ENCODE results near the gene ENO3.

Gene ENO3

DNA sequence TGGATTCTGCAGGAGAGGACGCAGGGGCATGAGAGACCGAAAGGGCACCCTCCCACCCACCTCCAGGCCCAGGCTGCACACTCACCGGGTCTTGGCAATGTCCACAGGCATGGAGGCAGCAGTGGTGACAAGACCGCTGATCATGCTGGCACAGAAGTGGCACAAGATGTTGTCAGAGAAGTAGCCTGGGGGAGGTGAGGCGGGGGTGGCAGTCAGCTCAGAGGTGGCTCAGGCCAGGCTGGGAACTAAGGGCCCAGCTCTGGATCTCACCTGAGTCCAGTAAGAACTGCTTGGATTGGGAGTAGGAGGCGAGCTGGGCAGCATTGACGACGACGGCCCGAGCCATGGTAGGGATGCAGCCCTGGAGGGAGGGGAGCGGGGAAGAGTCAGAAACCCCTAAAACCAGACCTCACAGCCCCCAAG, 12.8 kb upstream of the ENO3 start:
- DNase-seq, result no peak

GRCh38 chr17:4938688-4939545, 12.0 kb upstream of the ENO3 start:
- no peak for DNase-seq

DNA sequence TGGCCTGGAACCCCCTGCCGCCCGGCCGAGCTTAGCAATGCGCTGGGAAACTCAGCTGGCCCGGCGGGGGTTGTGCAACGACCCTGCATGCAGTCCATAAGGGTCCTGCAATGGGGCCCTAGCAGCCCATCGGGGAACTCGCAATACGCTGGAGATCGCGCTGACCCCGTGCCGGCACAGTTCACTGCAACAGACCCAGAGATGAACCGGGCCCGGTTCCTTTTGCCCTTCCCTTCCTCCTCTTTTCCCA, 11.4 kb upstream of the ENO3 start:
- DNase-seq, result no peak

- peak; percentile 90 for DNase-seq
These were observed 10.9 kb upstream of the ENO3 start, which contains the start of the genes RNF167 and SLC25A11 for GRCh38 chr17:4939796-4940554. RNF167 (plus strand) TSS chr17:4940268; CDS start chr17:4940910, 642 bp downstream. SLC25A11 (minus strand) TSS chr17:4940046; CDS start chr17:4939910, 136 bp downstream.

DNA sequence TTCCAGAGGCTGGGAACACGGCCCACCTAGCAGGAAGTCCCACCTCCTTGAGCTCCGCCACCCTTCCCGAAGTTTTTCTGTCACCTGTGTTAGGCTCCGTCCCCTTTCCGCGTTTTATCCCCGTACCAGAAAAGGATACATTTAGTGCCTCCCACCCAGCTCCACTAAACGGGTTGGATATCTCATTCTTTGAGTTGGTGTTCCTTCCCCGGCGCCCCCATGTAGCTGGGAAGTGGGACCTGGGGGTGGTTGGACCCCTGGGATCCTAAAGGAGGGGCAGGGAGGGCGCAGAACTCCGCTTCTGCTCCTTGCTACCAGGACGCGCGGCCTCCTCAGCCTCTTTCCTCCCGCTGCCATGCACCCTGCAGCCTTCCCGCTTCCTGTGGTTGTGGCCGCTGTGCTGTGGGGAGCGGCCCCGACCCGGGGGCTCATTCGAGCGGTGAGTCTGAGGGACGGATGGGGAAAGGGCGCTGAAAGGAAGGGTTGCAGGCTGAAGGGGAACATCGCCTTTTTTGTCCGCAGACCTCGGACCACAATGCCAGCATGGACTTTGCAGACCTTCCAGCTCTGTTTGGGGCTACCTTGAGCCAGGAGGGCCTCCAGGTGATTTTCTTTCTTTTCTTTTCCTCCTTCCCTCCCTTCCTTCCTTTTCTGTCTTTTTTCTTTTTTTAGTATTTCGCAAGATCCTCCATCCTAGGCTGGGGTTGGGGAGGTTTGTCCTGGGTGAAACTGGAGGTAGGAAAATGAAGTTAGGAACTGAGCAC, 10.2 kb upstream of the ENO3 start:
- DNase-seq, result no peak

DNA sequence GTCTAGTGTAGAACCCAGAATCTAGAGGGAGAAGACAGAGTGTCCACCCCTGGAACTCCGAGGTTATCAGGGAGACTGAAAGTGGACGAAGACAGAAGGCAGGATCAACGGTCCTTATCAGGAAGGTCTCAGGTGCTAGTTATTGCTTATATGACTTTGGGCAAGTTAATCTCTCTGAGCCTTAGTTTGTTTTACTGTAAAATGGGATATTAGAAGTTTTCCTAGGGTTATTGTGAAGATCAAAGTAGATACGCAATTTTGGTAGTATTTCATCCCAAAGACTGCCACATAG, 9.7 kb upstream of the ENO3 start:
- no peak for DNase-seq

DNA sequence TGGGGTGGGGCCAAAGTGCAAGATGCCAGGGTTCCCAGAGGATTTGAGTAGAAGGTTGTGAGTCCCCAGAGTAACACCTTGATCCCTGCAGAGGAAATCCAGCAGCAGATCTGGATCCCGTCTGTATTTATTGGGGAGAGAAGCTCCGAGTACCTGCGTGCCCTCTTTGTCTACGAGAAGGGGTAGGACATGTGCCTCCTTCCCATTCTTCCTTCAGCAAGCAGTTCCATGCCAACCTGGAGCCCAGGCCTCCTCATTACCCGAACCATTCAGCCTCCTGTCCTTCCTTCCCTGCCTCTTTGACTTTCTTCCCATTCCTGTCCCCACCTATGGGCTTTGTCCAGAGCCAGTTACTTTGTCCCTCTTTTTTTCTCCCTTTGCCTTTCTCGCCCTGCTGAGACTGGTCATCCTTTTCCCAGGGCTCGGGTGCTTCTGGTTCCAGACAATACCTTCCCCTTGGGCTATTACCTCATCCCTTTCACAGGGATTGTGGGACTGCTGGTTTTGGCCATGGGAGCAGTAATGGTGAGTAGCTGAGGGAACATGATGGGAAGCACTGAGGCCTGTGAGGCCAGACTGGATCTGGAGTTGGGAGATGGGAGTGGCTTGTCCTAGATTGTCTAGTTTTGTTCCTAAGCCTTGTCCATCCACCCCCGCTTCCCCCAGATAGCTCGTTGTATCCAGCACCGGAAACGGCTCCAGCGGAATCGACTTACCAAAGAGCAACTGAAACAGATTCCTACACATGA, 8.0 kb upstream of the ENO3 start:
- DNase-seq, result no peak

GRCh38 chr17:4944163-4944553, 6.8 kb upstream of the ENO3 start:
- no peak for DNase-seq

DNA sequence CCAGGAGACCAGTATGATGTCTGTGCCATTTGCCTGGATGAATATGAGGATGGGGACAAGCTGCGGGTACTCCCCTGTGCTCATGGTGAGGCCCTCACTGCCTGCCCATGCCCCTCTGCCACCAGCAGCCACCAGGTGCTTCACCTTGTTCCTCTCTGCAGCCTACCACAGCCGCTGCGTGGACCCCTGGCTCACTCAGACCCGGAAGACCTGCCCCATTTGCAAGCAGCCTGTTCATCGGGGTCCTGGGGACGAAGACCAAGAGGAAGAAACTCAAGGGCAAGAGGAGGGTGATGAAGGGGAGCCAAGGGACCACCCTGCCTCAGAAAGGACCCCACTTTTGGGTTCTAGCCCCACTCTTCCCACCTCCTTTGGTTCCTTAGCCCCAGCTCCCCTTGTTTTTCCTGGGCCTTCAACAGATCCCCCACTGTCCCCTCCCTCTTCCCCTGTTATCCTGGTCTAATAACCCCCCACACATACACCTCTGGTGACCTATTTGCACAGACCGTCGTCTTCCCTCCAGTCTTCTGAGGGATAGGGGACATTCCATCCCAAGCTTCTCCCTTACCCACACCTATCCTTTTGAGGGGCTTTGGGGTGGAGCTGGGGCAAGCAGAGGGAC, 6.3 kb upstream of the ENO3 start:
- DNase-seq, result no peak

GRCh38 chr17:4945176-4945943, 5.6 kb upstream of the ENO3 start:
- no peak for DNase-seq

DNA sequence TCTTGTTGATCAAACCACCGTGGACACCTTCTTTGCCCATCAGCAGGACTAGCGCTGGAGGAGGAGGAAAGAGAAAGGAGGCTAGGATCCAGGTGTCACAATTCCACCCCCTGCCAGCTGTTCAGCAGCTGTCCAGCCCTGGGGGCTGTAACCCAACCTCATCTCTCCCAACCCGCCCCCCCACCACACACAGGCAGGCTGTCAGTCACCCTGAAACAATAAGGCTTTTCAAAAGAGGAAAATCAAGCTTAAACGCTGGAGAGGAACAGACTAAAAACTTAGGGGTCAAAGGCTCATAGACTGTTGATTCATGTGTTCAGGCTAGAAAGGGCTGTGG, 5.0 kb upstream of the ENO3 start:
- no peak for DNase-seq

- DNase-seq, result no peak
These were observed 4.5 kb upstream of the ENO3 start for GRCh38 chr17:4946312-4946976.

GRCh38 chr17:4947010-4947410, 3.9 kb upstream of the ENO3 start:
- DNase-seq, result no peak

- no peak for DNase-seq
These were observed 3.3 kb upstream of the ENO3 start for GRCh38 chr17:4947411-4948165.

DNA sequence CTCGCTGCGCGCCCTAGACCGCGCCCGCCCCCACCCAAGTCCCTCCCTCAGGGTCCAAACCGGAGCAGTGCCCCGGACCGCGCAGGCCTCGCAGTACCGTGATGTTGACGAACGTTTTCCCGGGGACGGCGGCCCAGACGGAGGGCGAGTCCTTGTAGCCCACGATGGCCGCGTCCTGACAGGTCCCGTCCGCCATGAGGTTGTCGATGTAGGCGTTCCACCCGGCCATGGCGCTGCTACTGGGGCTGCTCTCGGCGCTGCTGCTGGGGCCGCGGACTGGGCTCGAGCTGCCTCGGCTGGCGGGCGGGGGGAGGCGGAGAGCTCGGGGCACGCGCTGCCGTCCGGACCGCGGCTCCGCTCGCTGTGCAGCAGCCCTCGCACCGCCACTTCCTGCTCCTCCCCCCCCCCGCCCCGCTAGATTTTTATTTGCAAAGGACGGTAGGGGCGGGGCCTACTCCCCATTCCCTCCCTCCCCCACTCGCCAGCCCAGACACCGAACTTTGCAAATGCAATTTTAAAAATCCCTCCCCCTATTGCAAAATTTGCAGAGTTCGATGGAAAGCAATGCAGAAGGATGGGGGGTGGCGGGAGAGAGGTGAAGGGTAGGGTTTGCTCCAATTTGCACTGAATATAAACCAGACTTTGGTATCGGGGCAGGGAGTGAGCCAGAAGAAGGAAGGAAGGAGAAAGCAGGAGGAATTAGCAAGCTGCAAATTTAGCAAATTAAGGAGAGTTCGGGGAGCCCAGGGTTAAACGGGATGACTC, 2.6 kb upstream of the ENO3 start, which contains the start of gene PFN1:
Gene PFN1, minus strand, starts transcription at position 365 of the 765 bp plus-strand sequence. Its CDS starts 136 bp downstream, at position 229.
- no peak for DNase-seq

GRCh38 chr17:4948931-4949320, 2.0 kb upstream of the ENO3 start:
- no peak for DNase-seq

DNA sequence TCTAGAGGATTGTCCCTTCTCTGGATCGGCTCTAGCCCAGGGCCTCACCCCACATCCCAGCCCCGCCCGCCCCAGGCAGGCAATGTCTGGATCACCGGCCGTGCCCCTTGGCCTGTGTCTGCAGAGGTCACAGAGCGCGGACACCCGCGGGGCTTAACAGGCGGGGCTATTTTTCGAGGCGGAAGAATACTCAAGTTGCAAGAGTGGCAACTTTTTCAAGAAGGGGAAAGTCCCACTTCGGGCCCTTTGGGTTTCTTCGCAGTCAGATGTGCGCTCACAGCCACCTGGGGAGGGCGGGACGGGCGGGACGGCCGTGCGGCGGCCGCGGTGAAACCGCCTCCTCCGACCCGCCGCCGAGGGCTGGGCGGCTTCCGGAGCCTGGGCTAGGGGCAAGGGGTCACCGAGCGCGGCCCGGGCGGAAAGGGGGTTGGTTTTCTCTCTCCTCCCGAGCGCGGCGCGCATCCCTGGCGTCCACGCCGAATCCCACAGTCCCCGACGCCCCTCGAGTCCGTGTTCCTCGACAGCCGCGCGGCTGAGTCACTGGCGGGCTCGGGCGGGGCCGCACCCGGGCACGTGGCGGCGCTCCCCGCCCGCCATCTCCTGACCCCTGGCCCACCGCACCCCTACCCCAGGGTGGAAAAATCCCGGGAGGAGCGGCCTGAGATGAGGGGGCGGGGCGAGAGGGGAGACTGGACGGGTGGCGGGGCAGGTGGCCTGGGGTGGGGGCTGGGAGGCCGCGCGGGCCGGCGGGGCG, 1.4 kb upstream of the ENO3 start:
- DNase-seq, result no peak

- no peak for DNase-seq
These were observed 709 bp upstream of the ENO3 start for GRCh38 chr17:4950075-4950745.
